Mucosa of stomach (tissue), 1 donor: ENCODE data around the gene MPZL2.
A peak's percentile ranks its signal among the peaks of the same experiment; 100 is the strongest.

Experiments
- H3K27me3 ChIP-seq: one replicate; pipeline ENCODE4 v1.7.0; 2013; ENCODE audit warnings: mild to moderate bottlenecking, low read length; ENCODE audit not compliant: control insufficient read depth, insufficient read depth
- H3K36me3 ChIP-seq: one replicate; pipeline ENCODE4 v1.7.0; 2013; ENCODE audit warnings: low read length; ENCODE audit not compliant: control insufficient read depth, insufficient read depth
- H3K4me1 ChIP-seq: one replicate; pipeline ENCODE4 v1.7.0; 2013; ENCODE audit warnings: mild to moderate bottlenecking, low read length; ENCODE audit not compliant: control insufficient read depth, insufficient read depth
- H3K4me3 ChIP-seq: one replicate; pipeline ENCODE4 v1.7.0; 2013; ENCODE audit warnings: low read length
- H3K9ac ChIP-seq: one replicate; pipeline ENCODE4 v1.7.0; 2013; ENCODE audit warnings: mild to moderate bottlenecking, low read length, moderate library complexity
- H3K9me3 ChIP-seq: one replicate; pipeline ENCODE4 v1.7.0; 2013; ENCODE audit warnings: mild to moderate bottlenecking, low read length, moderate library complexity; ENCODE audit not compliant: control insufficient read depth
- donor health status: Pancreatic carcinoma.

MPZL2 gene

GRCh38 chr11:118281284-118281683 is 17.2 kb upstream of the MPZL2 start:
- H3K4me1 ChIP-seq, result peaks cover 13% of the 10 kb centered on the region
- H3K9ac ChIP-seq, result no peak overlapping the region
- no peaks in the 10 kb centered on the region for H3K9me3 ChIP-seq
- H3K4me3 ChIP-seq, result no peak overlapping the region
- no peaks in the 10 kb centered on the region for H3K36me3 ChIP-seq
- no peaks in the 10 kb centered on the region for H3K27me3 ChIP-seq

GRCh38 chr11:118277312-118277711 is 13.2 kb upstream of the MPZL2 start:
- no peaks in the 10 kb centered on the region for H3K9me3 ChIP-seq

GRCh38 chr11:118276422-118276821 is 12.3 kb upstream of the MPZL2 start:
- Histone ChIP-seq H3K36me3 (no peaks in the 10 kb centered on the region), H3K4me3 (no peak overlapping the region), H3K27me3 (no peaks in the 10 kb centered on the region), H3K9me3 (no peaks in the 10 kb centered on the region), H3K4me1 (peaks cover 31% of the 10 kb centered on the region), H3K9ac (no peak overlapping the region)

More at GRCh38 chr11:118277312-118277711, 13.2 kb upstream of the MPZL2 start:
- peaks cover 22% of the 10 kb centered on the region for H3K4me1 ChIP-seq
- H3K36me3 ChIP-seq, result no peaks in the 10 kb centered on the region
- no peak overlapping the region for H3K4me3 ChIP-seq
- no peak overlapping the region for H3K9ac ChIP-seq
- H3K27me3 ChIP-seq, result no peaks in the 10 kb centered on the region

GRCh38 chr11:118275176-118275575 is 11.1 kb upstream of the MPZL2 start:
- peaks cover 33% of the 10 kb centered on the region for H3K4me1 ChIP-seq
- no peaks in the 10 kb centered on the region for H3K9me3 ChIP-seq
- no peak overlapping the region for H3K9ac ChIP-seq
- H3K4me3 ChIP-seq, result no peak overlapping the region
- no peaks in the 10 kb centered on the region for H3K27me3 ChIP-seq
- H3K36me3 ChIP-seq, result no peaks in the 10 kb centered on the region

GRCh38 chr11:118274186-118274585 is 10.1 kb upstream of the MPZL2 start:
- Histone ChIP-seq H3K4me3 (no peak overlapping the region), H3K9ac (no peak overlapping the region), H3K9me3 (no peaks in the 10 kb centered on the region), H3K36me3 (no peaks in the 10 kb centered on the region), H3K4me1 (peaks cover 33% of the 10 kb centered on the region), H3K27me3 (no peaks in the 10 kb centered on the region)

GRCh38 chr11:118272001-118272400 is 7.9 kb upstream of the MPZL2 start:
- H3K36me3 ChIP-seq, result no peaks in the 10 kb centered on the region
- H3K9me3 ChIP-seq, result no peaks in the 10 kb centered on the region
- H3K9ac ChIP-seq, result no peak overlapping the region
- H3K4me1 ChIP-seq, result peaks cover 26% of the 10 kb centered on the region
- no peak overlapping the region for H3K4me3 ChIP-seq
- H3K27me3 ChIP-seq, result no peaks in the 10 kb centered on the region

- H3K9ac ChIP-seq, result no peak overlapping the region
- peaks cover 38% of the 10 kb centered on the region for H3K4me1 ChIP-seq
- H3K4me3 ChIP-seq, result no peak overlapping the region
- H3K9me3 ChIP-seq, result no peaks in the 10 kb centered on the region
- no peaks in the 10 kb centered on the region for H3K27me3 ChIP-seq
- no peaks in the 10 kb centered on the region for H3K36me3 ChIP-seq
These were observed 3.4 kb upstream of the MPZL2 start for GRCh38 chr11:118267486-118267885.

GRCh38 chr11:118265954-118266353 is 1.9 kb upstream of the MPZL2 start:
- H3K9me3 ChIP-seq, result no peaks in the 10 kb centered on the region
- H3K27me3 ChIP-seq, result no peaks in the 10 kb centered on the region
- H3K9ac ChIP-seq, result peak overlapping the region; percentile 67
- peaks cover 36% of the 10 kb centered on the region for H3K4me1 ChIP-seq
- no peak overlapping the region for H3K4me3 ChIP-seq
- no peaks in the 10 kb centered on the region for H3K36me3 ChIP-seq

- H3K9me3 ChIP-seq, result no peaks in the 10 kb centered on the region
- H3K4me3 ChIP-seq, result peak overlapping the region; percentile 66
- no peaks in the 10 kb centered on the region for H3K27me3 ChIP-seq
- no peaks in the 10 kb centered on the region for H3K36me3 ChIP-seq
- peaks cover 36% of the 10 kb centered on the region for H3K4me1 ChIP-seq
- H3K9ac ChIP-seq, result peak overlapping the region; percentile 67
These were observed 720 bp upstream of the MPZL2 start for GRCh38 chr11:118264569-118265465.

GRCh38 chr11:118263112-118263511 is 985 bp downstream of the MPZL2 start:
- H3K4me3 ChIP-seq, result peak overlapping the region; percentile 66

GRCh38 chr11:118260353-118260752 is 3.7 kb downstream of the MPZL2 start:
- H3K9ac ChIP-seq, result no peak overlapping the region
- no peaks in the 10 kb centered on the region for H3K9me3 ChIP-seq
- H3K4me3 ChIP-seq, result no peak overlapping the region
- peaks cover 23% of the 10 kb centered on the region for H3K4me1 ChIP-seq
- H3K36me3 ChIP-seq, result no peaks in the 10 kb centered on the region
- no peaks in the 10 kb centered on the region for H3K27me3 ChIP-seq

More at GRCh38 chr11:118263112-118263511, 985 bp downstream of the MPZL2 start:
- H3K27me3 ChIP-seq, result no peaks in the 10 kb centered on the region
- H3K4me1 ChIP-seq, result peaks cover 36% of the 10 kb centered on the region
- H3K36me3 ChIP-seq, result no peaks in the 10 kb centered on the region
- no peaks in the 10 kb centered on the region for H3K9me3 ChIP-seq
- H3K9ac ChIP-seq, result peak overlapping the region; percentile 67

GRCh38 chr11:118259138-118259537 is 5.0 kb downstream of the MPZL2 start:
- Histone ChIP-seq H3K4me3 (no peak overlapping the region), H3K9ac (no peak overlapping the region), H3K4me1 (peaks cover 15% of the 10 kb centered on the region), H3K27me3 (no peaks in the 10 kb centered on the region), H3K36me3 (no peaks in the 10 kb centered on the region), H3K9me3 (no peaks in the 10 kb centered on the region)
